ENCODE results near the gene LIMK1.

DNA sequence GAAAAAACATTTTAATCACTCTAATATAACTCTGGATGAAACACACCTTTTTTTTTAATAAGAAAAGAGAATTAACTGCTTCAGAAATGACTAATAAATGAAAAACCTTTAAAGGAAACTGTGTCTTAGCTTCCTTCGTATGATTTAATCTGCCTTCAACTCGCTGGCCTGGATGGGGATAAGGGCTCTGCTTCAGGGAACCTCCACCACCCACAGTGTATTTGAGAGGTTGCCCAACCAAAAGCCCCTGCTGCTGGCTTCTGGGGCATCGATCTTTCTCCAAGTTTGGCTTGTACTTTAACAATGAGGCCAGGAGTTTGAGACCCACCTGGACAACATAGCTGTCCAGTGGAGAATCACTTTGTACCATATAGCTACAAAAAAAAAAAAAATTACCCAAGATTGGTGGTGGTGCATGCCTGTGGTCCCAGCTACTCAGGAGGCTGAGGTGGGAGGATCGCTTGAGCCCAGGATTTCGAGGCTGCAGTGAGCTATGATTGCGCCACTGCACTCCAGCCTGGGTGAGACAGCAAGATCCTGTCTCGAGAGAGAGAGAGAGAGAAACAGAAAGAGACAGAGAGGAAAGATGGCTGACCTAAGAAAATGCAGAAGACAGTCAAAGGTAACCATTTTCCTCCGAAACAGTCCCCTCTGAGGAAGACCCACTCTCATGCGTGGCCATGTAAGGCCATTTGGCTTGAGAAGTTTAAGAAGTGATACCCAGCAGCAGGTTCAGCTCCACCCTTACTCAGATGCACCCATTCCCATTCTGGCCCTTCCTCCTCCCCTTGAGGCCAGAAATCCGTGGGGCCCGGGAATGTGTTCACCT, 13.6 kb upstream of the LIMK1 start:
- TF ChIP-seq SNAI1 (CRISPR knock-in tag; IDR thresholded peaks at IDR 0.05; ENCODE audit: borderline replicate concordance) (no peak), ELF1 (CRISPR knock-in tag; IDR thresholded peaks at IDR 0.05) (no peak), ETV6 (CRISPR knock-in tag; conservative IDR thresholded peaks at IDR 0.05) (no peak), CBX5 (CRISPR knock-in tag; IDR thresholded peaks at IDR 0.05; ENCODE audit: borderline replicate concordance) (no peak)

All from HepG2 (cell line).